IPS-NIHi11 (cell line): ENCODE data around the gene PIGB.
"Not testable (repeated sequence)": the region's sequence is repeated elsewhere in the genome, so short reads cannot be mapped to it uniquely, and the experiment has no call there.

Experiments used
- DNase-seq: peaks from one replicate; pipeline ENCODE4 v3.0.0; 2012; ENCODE audit warnings: mixed read lengths, low spot score

PIGB gene

DNA sequence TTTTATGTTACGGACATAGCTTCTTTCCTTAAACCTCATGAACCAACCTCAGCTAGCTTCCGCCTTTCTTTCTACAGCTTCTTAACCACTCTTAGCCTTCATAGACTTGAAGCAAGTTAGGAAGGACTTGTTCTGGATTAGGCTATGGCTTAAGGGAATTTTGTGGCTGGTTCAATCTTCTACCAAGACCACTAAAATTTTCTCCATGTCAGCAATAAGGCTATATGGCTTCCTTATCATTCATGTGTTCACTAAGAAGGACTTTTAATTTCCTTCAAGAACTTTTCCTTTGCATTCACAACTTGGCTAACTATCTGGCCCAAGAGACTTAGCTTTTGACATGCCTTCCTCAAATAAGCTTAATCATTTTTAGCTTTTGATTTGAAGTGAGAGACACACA lies 64.7 kb downstream of the PIGB start:
- DNase-seq = no peak

DNA sequence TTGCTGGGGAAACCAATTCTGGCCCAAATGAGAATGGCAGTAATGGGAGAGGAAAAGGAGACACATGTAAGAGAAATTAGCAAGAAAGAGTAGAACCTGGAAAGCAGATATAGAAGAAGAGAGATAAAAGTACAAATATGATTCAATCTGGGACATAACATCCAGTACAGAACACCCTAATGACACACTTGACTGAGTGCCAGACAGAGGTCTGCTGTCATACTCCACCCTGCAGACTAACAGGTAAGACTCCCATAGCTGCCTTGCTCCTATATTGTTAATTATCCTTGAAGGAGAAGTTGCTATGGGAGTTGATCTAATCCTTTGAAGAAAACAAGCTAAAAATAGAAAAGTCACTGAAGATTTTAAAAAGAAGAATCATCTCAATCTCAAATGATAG lies 68.0 kb downstream of the PIGB start:
- no peak for DNase-seq

DNA sequence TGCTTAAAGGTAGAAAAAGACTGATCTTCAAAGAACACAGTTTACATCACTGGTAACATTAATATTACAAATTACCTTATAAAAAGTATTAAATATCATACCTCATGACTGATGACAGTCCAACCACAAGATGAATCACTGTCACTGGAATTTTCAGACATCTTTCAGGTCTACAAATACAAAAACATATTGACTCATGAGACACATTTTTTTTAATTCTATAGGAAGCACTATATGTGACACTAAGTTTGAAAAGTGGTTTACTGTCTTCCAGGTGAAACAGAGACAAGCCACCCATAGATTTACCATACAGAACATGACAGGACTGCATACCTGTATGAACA lies 70.2 kb downstream of the PIGB start:
- DNase-seq = no peak

DNA sequence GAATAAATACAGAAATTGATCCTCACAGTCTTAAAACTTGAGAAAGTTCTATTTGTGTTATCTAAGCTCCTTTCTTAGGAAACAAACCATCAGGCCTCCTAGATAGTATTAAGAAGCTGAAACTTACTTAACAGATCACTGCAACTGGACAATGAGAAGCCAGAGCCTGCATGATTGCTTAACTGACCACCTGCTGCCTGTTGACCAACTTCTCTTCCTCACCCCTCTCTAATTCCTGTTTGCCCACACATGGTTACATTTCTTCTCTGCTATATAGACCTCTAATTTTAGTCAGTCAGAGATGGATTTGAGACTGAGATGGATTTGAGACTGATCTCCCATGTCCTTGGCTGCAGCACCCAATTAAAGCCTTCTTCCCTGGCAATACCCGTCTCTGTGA lies 75.7 kb downstream of the PIGB start:
- DNase-seq = no peak

DNA sequence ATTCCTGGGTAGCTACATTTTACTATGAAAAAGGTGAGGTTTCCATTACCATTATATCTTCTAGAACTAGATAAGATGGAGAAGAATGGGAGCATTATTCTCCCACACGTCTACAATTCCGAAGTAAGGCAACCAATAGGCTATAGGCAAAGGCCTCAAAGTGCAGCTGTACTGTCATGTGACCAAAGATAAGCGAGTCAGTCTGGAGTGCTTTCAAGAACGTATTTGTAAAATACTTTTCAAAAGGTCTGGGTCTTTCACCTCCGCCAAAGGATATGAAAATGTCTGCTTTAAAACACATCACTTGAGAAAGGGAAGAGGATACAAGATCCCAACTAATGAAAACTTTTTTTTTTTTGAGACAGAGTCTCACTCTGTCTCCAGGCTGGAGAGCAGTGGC lies 79.2 kb downstream of the PIGB start:
- DNase-seq = no peak

DNA sequence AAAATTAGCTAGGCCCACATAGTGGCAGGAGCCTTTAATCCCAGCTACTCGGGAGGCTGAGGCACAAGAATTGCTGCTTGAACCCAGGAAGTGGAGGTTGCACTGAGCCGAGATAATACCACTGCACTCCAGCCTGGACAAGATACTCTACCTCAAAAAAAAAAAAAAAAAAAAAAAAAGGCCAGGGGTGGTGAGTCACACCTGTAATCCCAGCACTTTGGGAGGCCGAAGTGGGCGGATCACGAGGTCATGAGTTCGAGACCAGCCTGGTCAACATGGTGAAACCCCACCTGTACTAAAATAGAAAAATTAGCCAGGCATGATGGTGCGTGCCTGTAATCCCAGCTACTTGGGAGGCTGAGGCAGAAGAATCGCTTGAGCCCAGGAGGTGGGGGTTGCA lies 81.0 kb downstream of the PIGB start:
- not testable (repeated sequence) for DNase-seq

DNA sequence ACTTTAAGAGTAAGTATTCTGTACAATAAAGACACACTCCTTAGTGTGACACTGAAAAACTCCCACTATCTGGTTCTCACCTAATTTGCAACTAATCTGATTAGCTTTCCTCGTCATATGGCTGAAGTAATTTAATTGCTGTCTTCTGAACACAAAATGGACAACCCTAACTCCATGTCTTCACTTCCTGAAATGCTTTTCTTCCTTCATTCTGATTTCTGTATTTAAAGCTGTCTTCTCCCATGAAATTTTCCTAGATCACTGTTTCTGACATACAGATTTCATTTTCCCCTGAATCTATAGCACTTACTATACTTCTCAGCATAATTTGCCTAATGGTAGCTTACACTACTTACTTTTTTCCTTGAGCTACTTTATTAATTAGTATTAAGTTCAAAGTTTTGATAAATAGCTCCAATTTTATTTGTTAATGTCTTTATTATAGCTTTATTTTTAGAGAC lies 82.8 kb downstream of the PIGB start:
- DNase-seq = no peak

DNA sequence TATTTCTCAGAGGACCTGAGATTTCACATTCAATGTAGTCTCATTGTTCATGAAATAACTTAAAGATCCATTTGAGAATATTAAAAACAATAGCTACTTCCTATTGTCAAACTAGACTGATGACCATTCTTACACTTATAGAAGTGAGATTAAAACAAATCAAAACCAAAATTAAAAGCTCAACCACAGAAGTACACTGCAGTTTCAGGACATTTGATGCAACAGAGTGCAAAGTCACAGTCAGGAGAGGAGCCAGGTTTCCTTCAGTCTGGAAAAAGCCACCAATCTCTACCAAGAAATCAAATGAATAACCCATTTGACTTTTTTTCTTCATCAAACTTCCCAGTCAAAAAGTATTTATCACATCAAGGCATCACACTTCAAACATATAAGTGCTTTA lies 83.7 kb downstream of the PIGB start:
- no peak for DNase-seq

DNA sequence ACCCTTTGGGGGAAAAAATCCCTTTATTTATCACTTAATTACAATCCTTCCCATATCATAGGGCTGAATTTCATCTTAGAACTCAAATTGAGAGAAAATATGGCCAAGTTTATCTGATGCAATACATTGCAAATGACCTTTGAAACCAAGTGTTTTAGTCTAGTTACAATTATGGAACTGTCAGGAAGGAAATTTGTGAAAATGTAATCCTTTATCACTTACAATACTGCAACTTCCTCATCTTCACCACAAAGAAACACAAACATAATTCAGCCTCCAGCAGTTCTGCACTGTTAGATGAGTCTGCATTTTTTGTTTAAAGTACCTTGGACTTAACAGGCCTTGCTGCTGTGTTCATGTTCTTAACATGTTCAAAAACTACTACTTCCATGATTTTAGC lies 84.5 kb downstream of the PIGB start:
- DNase-seq = no peak
